IPS DF 4.7 (cell line): ENCODE measurements around the gene CLCNKA.
"Not testable (repeated sequence)": the region's sequence is repeated elsewhere in the genome, so short reads cannot be mapped to it uniquely, and the experiment has no call there.

ENCODE experiments used
- DNase-seq: peaks from one replicate; pipeline ENCODE4 v3.0.0-alpha.2; 2013; ENCODE audit warnings: low spot score; ENCODE audit errors: extremely low read depth

The CLCNKA gene

GRCh38 chr1:15997637-15998280 is 24.1 kb upstream of the CLCNKA start:
- no peak for DNase-seq

DNA sequence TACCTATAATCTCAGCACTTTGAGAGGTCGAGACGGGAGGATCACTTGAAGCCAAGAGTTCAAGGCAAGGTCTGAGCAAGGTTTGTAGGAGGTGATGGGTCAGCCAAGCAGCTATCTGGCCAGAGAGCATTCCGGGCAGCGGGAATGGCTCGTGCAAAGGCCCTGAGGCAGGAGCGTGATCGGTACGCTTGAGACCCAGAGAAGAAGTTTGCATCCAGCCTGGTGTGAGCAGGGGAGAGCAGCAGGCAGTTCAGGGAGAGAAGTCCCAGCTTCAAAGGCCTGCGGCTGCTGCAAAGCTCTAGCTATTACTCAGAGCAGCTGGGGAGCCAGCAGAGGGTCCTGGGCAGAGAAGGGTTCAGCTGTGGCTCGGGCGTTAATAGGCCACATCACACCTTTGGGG is 22.9 kb upstream of the CLCNKA start:
- no peak for DNase-seq

DNA sequence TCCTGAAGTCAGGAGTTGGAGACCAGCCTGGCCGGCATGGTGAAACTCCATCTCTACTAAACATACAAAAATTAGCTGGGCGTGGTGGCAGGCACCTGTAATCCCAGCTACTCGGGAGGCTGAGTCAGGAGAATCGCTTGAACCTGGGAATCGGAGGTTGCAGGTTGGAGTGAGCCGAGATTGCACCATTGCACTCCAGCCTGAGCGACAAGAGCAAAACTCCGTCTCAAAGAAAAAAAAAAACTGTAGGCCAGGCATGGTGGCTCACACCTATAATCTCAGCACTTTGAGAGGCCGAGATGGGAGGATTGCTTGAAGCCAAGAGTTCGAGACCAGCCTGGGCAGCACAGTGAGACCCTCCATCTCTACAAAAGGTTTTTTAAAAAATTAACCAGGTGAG is 20.6 kb upstream of the CLCNKA start:
- DNase-seq: not testable (repeated sequence)

DNA sequence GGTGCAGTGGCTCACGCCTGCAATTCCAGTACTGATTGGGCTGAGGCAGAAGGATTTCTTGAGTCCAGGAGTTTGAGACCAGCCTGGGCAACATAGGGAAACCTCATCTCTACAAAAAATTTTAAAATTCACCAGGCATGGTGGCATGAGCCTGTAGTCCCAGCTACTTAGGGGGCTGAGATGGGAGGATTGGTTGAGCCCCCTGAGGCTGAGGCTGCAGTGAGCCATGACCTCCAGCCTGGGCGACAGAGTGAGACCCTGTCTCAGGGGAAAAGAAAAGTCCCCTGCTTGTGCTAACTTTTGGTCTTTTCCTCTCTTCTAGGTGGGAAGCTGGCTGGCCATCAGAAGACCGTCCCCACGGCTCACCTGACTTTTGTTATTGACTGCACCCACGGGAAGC is 16.2 kb upstream of the CLCNKA start:
- no peak for DNase-seq

DNA sequence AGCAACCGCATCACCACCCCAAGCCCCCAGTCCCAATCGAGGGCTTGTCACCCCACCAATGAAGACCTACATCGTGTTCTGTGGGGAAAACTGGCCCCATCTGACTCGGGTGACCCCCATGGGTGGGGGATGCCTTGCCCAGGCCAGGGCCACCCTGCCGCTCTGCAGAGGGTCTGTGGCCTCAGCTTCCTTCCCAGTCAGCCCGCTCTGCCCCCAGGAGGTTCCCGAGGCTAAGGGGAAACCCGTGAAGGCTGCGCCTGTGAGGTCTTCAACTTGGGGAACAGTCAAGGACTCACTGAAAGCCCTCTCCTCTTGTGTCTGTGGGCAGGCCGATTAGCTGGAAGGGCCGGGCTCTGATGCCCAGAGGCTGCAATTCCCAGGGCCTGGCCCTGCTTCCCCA is 15.8 kb upstream of the CLCNKA start:
- DNase-seq: no peak

GRCh38 chr1:16006552-16007485 is 15.0 kb upstream of the CLCNKA start:
- DNase-seq: no peak

- no peak for DNase-seq
Measured at GRCh38 chr1:16007671-16008341, 14.0 kb upstream of the CLCNKA start.

GRCh38 chr1:16009030-16009460 is 12.8 kb upstream of the CLCNKA start:
- DNase-seq: no peak

DNA sequence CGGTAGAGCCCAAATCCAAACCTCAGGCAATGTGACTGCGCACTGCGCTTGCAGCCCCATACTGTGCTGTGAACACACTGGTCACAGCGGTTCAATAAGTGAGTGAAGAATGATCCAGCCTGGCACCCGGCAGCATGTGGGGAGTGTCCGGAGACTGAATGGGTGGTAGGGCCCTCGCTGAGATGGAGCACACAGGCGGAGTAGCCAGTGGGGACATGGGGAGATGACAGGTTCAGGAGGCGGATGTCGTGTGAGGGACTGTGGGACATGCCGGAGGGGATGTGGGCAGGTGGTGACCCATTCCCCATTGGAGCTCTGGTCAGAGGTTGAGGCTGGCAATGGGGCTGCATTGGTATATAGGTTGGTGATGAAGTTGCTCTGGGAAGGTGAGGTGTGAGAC is 12.2 kb upstream of the CLCNKA start:
- no peak for DNase-seq

DNA sequence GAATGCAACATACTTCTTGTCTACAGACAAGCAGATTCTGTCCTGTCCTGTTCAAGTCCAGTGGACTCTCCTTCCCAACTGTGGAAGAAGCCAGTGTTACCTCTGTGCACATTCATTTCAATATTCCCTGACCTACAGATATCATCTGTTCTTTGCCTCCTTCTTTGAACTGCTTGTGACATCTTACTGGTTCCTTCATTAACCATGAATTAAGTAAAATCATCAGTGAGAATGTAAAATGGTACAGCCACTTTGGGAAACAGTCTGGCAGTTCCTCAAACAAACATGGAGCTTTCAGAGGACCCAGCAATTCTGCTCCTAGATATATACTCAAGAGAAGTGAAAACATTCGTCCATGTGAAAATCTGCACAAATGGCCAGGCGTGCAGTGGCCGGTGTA is 11.0 kb upstream of the CLCNKA start:
- DNase-seq: no peak

DNA sequence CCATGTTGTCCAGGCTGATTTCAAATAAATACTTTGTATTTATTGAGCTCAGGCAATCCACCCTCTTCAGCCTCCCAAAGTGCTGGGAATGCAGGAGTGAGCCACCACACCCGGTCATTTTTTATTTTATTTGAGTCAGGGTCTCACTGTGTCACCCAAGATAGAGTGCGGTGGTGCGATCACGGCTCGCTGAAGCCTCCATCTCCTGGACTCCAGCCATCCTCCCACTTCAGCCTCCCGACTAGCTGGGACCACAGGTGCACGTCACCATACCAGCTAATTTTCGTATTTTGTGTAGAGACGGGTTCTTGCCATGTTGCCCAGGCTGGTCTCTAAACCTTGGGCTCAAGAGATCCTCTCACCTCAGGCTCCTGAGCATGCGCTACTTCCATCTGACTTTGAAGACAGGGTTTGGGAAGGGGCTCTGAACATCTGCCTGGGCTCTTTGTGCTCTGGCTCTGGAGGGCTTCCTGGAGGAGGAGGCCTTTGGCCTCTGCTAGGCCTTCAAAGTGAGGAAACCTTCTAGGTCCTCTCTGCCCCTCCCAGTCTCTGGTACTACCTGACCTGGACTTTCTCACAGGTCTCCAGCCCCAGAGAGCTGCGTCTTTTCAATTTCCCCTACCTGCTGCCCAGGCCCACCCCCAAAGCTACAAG is 9.8 kb upstream of the CLCNKA start:
- DNase-seq: no peak

GRCh38 chr1:16012590-16013219 is 9.1 kb upstream of the CLCNKA start:
- DNase-seq: no peak

DNA sequence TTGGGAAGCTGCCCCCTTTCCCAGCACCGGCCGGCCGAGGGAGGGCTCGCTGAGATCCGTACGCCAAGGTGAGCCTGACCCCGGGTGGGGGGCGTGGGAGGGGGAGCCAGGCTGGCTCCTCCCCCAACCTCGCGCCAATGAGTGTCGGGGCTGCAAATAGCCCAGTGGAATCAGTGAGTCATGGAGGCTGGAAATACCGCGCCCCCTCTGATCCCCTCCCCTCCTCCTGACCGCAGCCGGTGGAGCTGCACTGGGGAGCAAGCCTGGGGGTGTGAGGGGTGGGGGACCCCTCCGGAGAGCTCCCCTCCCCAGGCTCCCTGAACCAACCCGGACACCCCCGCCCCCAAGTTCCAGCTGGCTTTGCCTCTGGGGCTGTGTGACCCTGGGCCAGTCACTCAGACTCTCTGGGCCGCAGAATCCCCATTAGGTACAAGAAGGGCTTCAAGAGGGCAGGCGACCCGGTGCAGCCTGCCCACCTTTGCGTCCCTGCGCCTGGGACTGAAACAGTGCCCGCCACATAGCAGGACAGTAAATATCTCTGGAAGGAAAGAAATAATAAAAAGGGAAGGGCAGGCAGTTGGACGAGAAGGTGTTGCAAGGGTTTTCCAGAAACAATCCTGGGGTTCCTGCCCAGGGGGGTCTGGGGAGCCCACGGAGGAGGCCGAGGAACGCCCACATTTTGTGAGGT is 8.5 kb upstream of the CLCNKA start:
- DNase-seq: no peak

DNA sequence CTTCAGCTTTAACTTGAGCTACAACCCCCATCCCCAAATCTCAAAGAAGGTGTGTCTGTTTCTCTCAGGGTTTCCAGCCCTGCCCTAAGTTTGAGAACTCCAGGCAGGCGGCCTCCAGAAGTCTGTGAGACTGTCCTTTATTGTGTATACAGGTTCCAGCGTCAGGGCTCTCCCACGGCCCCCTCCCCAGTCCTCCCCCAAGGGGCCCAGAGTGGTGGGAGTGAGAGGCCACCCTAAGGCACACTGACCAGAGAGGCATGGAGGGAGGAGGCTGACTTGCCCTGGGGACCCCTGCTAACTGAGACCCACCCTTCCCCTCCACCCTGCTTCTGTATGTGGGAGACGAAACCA is 8.0 kb upstream of the CLCNKA start:
- DNase-seq: no peak

DNA sequence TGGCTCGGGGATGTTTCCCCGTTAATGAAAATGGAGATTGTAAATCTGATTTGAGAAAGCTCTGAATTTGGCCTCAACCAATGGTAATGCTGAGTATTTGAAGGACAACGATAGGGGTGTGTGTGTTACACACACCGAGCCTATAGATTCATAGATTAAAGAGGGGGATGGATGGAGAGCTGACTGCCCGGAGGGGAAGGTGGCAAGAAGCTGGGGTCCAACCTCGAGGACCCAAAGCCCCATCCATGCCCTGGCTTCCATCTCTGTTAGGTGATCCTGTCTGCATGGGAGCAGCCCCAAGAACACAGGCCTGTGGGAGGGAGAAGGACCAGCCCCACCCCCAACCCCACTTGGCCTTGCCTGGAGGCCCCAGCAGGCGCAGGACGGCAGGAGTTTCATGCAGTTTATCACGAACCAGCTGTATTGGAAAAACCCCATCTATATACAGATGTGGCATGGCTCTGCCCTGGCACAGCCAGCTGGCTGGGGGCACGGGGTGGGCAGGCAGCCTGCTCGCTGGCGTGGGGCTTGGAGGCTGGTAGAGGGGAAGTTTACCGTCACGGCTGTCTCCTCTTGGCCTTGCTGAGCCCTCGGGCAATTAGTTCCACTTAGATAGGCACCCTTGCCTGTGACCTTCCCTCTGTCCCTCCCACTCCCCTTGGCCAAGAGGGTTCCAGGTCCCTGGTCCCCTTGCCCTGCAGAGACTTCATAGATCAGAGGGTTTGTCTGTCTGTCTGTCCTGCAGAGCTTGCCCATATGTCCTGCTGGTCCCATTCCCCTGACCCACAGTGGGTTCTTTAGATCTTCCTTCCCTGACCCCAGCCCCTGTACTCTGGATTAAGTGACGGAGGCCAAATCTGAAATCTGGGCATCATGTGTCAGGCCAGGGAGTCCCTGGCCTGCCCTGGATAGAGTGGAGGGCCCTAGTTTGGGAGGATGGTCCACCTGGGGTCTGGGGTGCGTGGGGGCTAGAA is 7.0 kb upstream of the CLCNKA start:
- DNase-seq: no peak

- no peak for DNase-seq
Measured at GRCh38 chr1:16015491-16015890, 6.3 kb upstream of the CLCNKA start.

DNA sequence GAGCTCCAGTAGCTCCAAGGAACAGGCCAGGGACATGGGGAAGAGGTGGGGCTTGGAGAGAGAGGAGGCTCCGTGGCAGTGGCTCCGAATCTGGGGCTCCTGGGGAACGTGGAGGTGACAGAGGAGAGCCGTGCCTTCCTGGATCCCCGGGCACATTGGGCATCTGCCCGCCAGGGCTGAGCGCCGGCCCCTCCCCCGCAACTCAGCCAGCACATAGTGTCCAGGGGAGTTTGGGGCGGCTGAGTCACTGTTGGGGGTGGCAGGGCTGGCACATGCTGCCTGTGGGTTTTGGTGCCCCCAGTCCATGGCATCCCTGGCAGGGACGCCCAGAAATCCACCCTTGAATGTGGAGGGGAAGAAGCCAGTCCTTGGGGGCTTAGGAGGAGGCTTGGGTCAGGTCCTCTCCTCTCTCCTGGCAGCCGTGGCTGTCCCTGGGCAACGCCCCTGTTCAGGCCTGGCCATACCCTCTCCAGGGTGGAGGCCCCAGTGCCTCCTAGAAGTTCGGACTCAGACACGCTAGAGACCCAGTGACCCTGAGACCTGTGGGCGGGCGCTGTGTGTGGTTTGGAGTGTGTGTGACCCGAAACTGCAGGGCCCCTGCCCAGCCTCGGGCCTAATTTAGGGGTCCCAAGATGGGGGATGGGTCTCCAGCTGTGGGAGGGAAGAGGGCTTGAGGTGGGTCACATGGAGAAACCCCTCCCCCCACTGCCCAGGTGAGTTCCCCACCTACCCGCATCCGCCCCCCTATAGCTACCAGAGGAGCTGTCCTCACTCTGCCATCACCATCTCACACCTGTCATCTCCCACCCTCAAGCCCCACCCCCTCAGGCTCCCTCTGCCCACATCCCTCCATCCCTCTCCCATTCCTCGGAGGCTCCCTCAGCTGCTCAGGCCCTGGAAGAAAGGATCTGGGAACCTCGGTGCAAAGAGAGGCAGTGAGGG is 5.6 kb upstream of the CLCNKA start:
- no peak for DNase-seq

- no peak for DNase-seq
Measured at GRCh38 chr1:16017076-16017460, 4.8 kb upstream of the CLCNKA start.
